Heart left ventricle (tissue), 13 donors: ENCODE data around the gene SLC25A13.

Source experiments
- POLR2A ChIP-seq, 2 donors: fragments of 450-650 bp; IDR thresholded peaks; one replicate each; pipeline ENCODE4 v1.6.1; 2017; ENCODE audit warnings: antibody characterized with exemption in 2 of 2, mild to moderate bottlenecking in 2 of 2, moderate library complexity in 2 of 2
- TF ChIP-seq, protein P1 (sequence below), 12 donors: fragments of 200-600 bp; sonication (generic) in 4 of 12; IDR thresholded peaks; one replicate each; pipeline versions ENCODE4 v1.5.0 to v1.8.0; 2018 to 2022; ENCODE audit warnings: antibody characterized with exemption in 12 of 12, mild to moderate bottlenecking in 5 of 12
- donor health status: ischemic (EF 13 %, LVEDD 7.1; RV severe dilation, severe dysfunction).
- donor health status: DM: no; HTN: yes; CAD: no.
- donor health status: DM: no; HTN: no; CAD: no.
- donor health status: ischemic (EF 25% LVEDD 6.9; RV normal size, moderate dysfunction).
- donor health status: ischemic (EF 25% LVEDD 5.7; RV mildly dilated, moderate dysfunction).
- donor health status: ischemic (EF 35%, LVEDD 5.7; RV mildly dilated, moderate dysfunction).
- donor health status: nonischemic (EF 11% LVEDD 7.7; RV severe dilation, severe dysfunction).
- donor health status: DM: yes; HTN: yes; CAD: no.
- donor health status: PGD.
- donor health status: ischemic (EF 29% LVEDD 5.4; RV normal size, mild dysfunction).
- donor health status: nonischemic (EF 23%, LVEDD 6.1; RV moderate dilation, normal function).

DNA sequence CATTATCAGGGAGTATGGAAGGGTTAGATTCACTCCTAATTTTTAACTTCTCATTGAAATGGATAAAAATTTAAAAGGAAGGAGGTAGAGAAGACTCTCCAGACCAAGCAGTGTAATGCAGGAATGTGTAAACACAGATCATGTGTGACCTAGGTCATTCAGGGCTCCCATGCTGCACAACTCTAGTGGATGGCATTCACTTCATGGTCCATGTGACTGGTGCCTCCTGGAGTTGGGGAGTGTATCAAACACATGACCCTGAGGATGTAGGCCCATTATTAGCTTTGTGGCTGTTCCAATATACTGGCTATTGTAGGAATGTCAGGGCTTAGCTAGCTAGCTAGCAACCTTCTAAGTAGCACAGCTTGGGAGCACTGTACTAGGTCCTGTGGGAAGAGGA lies 109.9 kb downstream of the SLC25A13 start:
- no peak for TF ChIP-seq POLR2A (IDR thresholded peaks at IDR 0.05)
- TF ChIP-seq, protein P1, sequence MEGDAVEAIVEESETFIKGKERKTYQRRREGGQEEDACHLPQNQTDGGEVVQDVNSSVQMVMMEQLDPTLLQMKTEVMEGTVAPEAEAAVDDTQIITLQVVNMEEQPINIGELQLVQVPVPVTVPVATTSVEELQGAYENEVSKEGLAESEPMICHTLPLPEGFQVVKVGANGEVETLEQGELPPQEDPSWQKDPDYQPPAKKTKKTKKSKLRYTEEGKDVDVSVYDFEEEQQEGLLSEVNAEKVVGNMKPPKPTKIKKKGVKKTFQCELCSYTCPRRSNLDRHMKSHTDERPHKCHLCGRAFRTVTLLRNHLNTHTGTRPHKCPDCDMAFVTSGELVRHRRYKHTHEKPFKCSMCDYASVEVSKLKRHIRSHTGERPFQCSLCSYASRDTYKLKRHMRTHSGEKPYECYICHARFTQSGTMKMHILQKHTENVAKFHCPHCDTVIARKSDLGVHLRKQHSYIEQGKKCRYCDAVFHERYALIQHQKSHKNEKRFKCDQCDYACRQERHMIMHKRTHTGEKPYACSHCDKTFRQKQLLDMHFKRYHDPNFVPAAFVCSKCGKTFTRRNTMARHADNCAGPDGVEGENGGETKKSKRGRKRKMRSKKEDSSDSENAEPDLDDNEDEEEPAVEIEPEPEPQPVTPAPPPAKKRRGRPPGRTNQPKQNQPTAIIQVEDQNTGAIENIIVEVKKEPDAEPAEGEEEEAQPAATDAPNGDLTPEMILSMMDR (IDR thresholded peaks at IDR 0.05) = no peak
